HCT116 (cell line): ENCODE results near the gene FAM83G. TPM values are rescaled to one million over a fixed set of nuclear protein-coding genes. Genes with fewer than 3 reads are reported as not detected.

Source experiments
- ATAC-seq: fragments of 200-7000 bp; cut with Tn5 transposase; 2 replicates; pipeline ENCODE4 v1.9.1; 2020; ENCODE audit warnings: mild to moderate bottlenecking, moderate library complexity
- BruUV-seq: library from RNA; stranded (reverse); fragments of 400-500 nt; replicated peaks from 2 replicates; lab custom pipeline; 2021; lab: Mats Ljungman, UMichigan
- CTCF ChIA-PET: fragments of 300-600 bp; sonication (Branson Sonifier 250); formaldehyde crosslinking; loops from one replicate; lab custom pipeline; 2021; ENCODE audit warnings: antibody characterized with exemption; lab: Charles Lee
- POLR2A ChIA-PET: fragments of 300-600, 350-600 bp; sonication (Branson Sonifier 250); formaldehyde crosslinking; loops from one replicate; lab custom pipeline; 2021; ENCODE audit warnings: antibody characterized with exemption; lab: Charles Lee
- RAD21 ChIA-PET, 2 experiments: fragments of 300-600 bp; sonication (Branson Sonifier 250); formaldehyde crosslinking; loops; one replicate each; lab custom pipeline; 2023; ENCODE audit warnings: low total read pairs in 2 of 2; ENCODE audit not compliant: uncharacterized antibody in 2 of 2, unreplicated experiment in 2 of 2, low non-redundant PET in 1 of 2; lab: Charles Lee
- DNase-seq: peaks from one replicate; pipeline ENCODE4 v3.0.0-alpha.2; 2010; ENCODE audit warnings: low read depth, low spot score
- H2AFZ ChIP-seq: fragments of 200-600 bp; shearing (Covaris generic), sonication (generic); 2 replicates; pipeline ENCODE4 v1.6.1; 2017; ENCODE audit warnings: low read depth, mixed run types, mixed read lengths, antibody characterized with exemption, low read length; ENCODE audit not compliant: poor library complexity, severe bottlenecking
- H3K27ac ChIP-seq: 2 replicates; pipeline ENCODE4 v1.5.1; 2012; ENCODE audit warnings: low read depth, low read length
- H3K27me3 ChIP-seq: fragments of 200-600 bp; sonication (generic); 2 replicates; pipeline ENCODE4 v1.6.1; 2016; ENCODE audit warnings: mixed run types, low read length, mixed read lengths; ENCODE audit not compliant: insufficient read depth
- H3K36me3 ChIP-seq, 2 experiments: fragments of 200-500 bp in 1 of 2; fragments of 200-600 bp in 1 of 2; sonication (Bioruptor generic) in 1 of 2; sonication (generic) in 1 of 2; 2 replicates each; pipeline versions ENCODE4 v1.5.1 to v1.6.1; 2014 to 2016; ENCODE audit warnings: low read length in 2 of 2, inconsistent platforms in 1 of 2, mixed read lengths in 1 of 2, mixed run types in 1 of 2; ENCODE audit not compliant: insufficient read depth in 2 of 2, control insufficient read depth in 1 of 2
- H3K4me1 ChIP-seq, 2 experiments: fragments of 200-600 bp in 1 of 2; sonication (generic) in 1 of 2; 2 replicates each; pipeline versions ENCODE4 v1.5.1 to v1.6.1; 2012 to 2017; ENCODE audit warnings: low read length in 2 of 2, inconsistent platforms in 1 of 2, mild to moderate bottlenecking in 1 of 2, mixed read lengths in 1 of 2, mixed run types in 1 of 2, moderate library complexity in 1 of 2; ENCODE audit not compliant: insufficient read depth in 2 of 2, control insufficient read depth in 1 of 2
- H3K4me2 ChIP-seq: fragments of 200-600 bp; sonication (generic); 2 replicates; pipeline ENCODE4 v1.6.1; 2017; ENCODE audit warnings: mixed run types, low read length, mixed read lengths
- H3K4me3 ChIP-seq, 2 experiments: fragments of 200-600 bp in 1 of 2; sonication (generic) in 1 of 2; replicated peaks in 1 of 2; 2 replicates each; pipeline ENCODE4 v1.5.1; 2011 to 2016; ENCODE audit warnings: low read length in 2 of 2, control low read depth in 1 of 2, low read depth in 1 of 2, mild to moderate bottlenecking in 1 of 2, mixed read lengths in 1 of 2, mixed run types in 1 of 2
- H3K79me2 ChIP-seq: fragments of 200-600 bp; sonication (generic); 2 replicates; pipeline ENCODE4 v1.6.1; 2017; ENCODE audit warnings: mild to moderate bottlenecking, mixed run types, low read length, moderate library complexity, mixed read lengths; ENCODE audit not compliant: insufficient read depth
- H3K9ac ChIP-seq: fragments of 200-600 bp; sonication (generic); 2 replicates; pipeline ENCODE4 v1.6.1; 2016; ENCODE audit warnings: low read length, mixed read lengths
- H3K9me2 ChIP-seq: fragments of 200-600 bp; sonication (generic), shearing (Covaris generic); 2 replicates; pipeline ENCODE4 v1.6.1; 2017; ENCODE audit warnings: mixed run types, mild to moderate bottlenecking, moderate library complexity; ENCODE audit not compliant: insufficient read depth
- H3K9me3 ChIP-seq, 2 experiments: fragments of 200-500 bp in 1 of 2; fragments of 200-600 bp in 1 of 2; sonication (Bioruptor generic) in 1 of 2; sonication (generic) in 1 of 2; 2 replicates each; pipeline ENCODE4 v1.6.1; 2014 to 2017; ENCODE audit warnings: low read length in 2 of 2, mixed read lengths in 2 of 2, inconsistent platforms in 1 of 2, low read depth in 1 of 2, mild to moderate bottlenecking in 1 of 2, mixed run types in 1 of 2, moderate library complexity in 1 of 2; ENCODE audit not compliant: control insufficient read depth in 1 of 2, insufficient read depth in 1 of 2
- H4K20me1 ChIP-seq: fragments of 200-600 bp; sonication (generic), shearing (Covaris generic); 2 replicates; pipeline ENCODE4 v1.6.1; 2017; ENCODE audit warnings: mixed run types, mild to moderate bottlenecking, moderate library complexity; ENCODE audit not compliant: insufficient read depth
- CBX3 ChIP-seq: IDR thresholded peaks from 2 replicates; pipeline ENCODE4 v1.6.1; 2012; ENCODE audit warnings: low read depth
- CEBPB ChIP-seq: IDR thresholded peaks from 2 replicates; pipeline ENCODE4 v1.6.1; 2012; ENCODE audit warnings: low read depth
- CTCF ChIP-seq, 3 experiments: fragments of 200-600 bp in 1 of 3; sonication (generic) in 1 of 3; IDR thresholded peaks in 2 of 3; conservative IDR thresholded peaks in 1 of 3; 2 replicates each; pipeline ENCODE4 v1.5.1; 2012 to 2017; ENCODE audit warnings: low read depth in 2 of 3, low read length in 2 of 3, antibody characterized with exemption in 1 of 3, borderline replicate concordance in 1 of 3, control low read depth in 1 of 3, mild to moderate bottlenecking in 1 of 3, mixed read lengths in 1 of 3, mixed run types in 1 of 3, moderate library complexity in 1 of 3; ENCODE audit not compliant: insufficient read depth in 1 of 3
- ELF1 ChIP-seq: IDR thresholded peaks from 2 replicates; pipeline ENCODE4 v1.6.1; 2012; ENCODE audit warnings: low read depth, borderline replicate concordance
- EZH2phosphoT487 ChIP-seq: fragments of 200-600 bp; IDR thresholded peaks from 2 replicates; pipeline ENCODE4 v1.6.1; 2018; ENCODE audit warnings: antibody characterized with exemption, borderline replicate concordance
- POLR2A ChIP-seq: IDR thresholded peaks from 2 replicates; pipeline ENCODE4 v1.7.0; 2011; ENCODE audit warnings: borderline replicate concordance; ENCODE audit not compliant: insufficient read depth, insufficient read length; ENCODE audit errors: extremely low read depth
- RAD21 ChIP-seq: IDR thresholded peaks from 2 replicates; pipeline ENCODE4 v1.6.1; 2012; ENCODE audit warnings: low read depth, mild to moderate bottlenecking
- SIN3A ChIP-seq: IDR thresholded peaks from 2 replicates; pipeline ENCODE4 v1.6.1; 2012; ENCODE audit warnings: low read depth
- TCF7L2 ChIP-seq: IDR thresholded peaks from 2 replicates; pipeline ENCODE4 v1.7.0; 2011; ENCODE audit warnings: borderline replicate concordance, inconsistent platforms; ENCODE audit not compliant: insufficient read depth, insufficient read length; ENCODE audit errors: extremely low read depth
- YY1 ChIP-seq: IDR thresholded peaks from 2 replicates; pipeline ENCODE4 v1.6.1; 2011; ENCODE audit warnings: low read length, low read depth, moderate library complexity, mild to moderate bottlenecking; ENCODE audit not compliant: insufficient replicate concordance; ENCODE audit errors: extremely low read depth
- intact Hi-C: fragments of 100-400 bp; cut with micrococcal nuclease; formaldehyde crosslinking; loops from 2 replicates; pipeline ENCODE4 v1.10.0; 2022
- total RNA-seq: library from RNA; stranded (reverse); gene quantifications from one replicate; pipeline ENCODE4 v1.2.1, GENCODE V29; 2021; ENCODE audit not compliant: unreplicated experiment
- TF ChIP-seq, protein P1 (sequence below): IDR thresholded peaks from 2 replicates; pipeline ENCODE4 v1.6.1; 2012; ENCODE audit warnings: low read depth
- TF ChIP-seq, protein P2 (sequence below): IDR thresholded peaks from 2 replicates; pipeline ENCODE4 v1.6.1; 2011; ENCODE audit warnings: mild to moderate bottlenecking, low read length, moderate library complexity; ENCODE audit not compliant: insufficient replicate concordance; ENCODE audit errors: extremely low read depth

FAM83G gene
- total RNA-seq, 1 experiment from 2014 or later = 33.9 TPM

GRCh38 chr17:18946536-18946935 is 58.0 kb downstream of the FAM83G start:
- ChIA-PET RAD21 (no interaction called here), POLR2A (interaction anchor here (0.6 kb wide), 1 partner anchor 47 kb away, joined by 4 read pairs; no protein-coding TSS in a partner anchor)
- ATAC-seq = no peak
- no peak for TF ChIP-seq CEBPB
- TF ChIP-seq, all 23 proteins: peak for 0
- Histone ChIP-seq H3K36me3 (no peaks in the 10 kb centered on the region), H3K9ac (no peak overlapping the region), H3K4me3 (no peak overlapping the region), H3K4me1 (no peaks in the 10 kb centered on the region), H3K9me3 (no peaks in the 10 kb centered on the region), H3K9me2 (no peaks in the 10 kb centered on the region), H2AFZ (no peak overlapping the region), H3K4me2 (no peak overlapping the region), H3K27me3 (0 out of 2 replicates have a peak, but pooled peaks cover 4% of the 10 kb centered on the region), H3K79me2 (no peaks in the 10 kb centered on the region), H4K20me1 (no peaks in the 10 kb centered on the region), H3K27ac (no peak overlapping the region)
- intact Hi-C loops = no loop called here
- CTCF ChIA-PET = interaction anchor here (0.8 kb wide), 1 partner anchor 15 kb away, joined by 3 read pairs; no protein-coding TSS in a partner anchor
- DNase-seq = no peak
- no TSS peak for BruUV-seq

DNA sequence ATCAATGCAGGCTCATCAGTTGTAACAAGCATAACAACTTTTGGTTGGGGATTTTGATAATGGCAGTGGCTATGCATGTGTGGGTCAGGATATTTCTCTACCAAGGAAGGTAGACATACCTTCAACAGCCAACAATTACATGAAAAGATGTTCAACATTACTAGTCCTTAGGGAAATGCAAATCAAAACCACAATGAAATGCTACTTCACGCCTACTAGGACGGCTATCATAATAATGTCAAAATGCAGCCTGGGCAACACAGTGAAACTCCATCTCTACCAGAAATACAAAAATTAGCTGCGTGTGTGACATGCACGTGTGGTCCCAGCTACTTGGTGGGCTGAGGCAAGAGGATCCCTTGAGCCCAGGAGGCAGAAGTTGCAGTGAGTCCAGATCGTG is 59.9 kb downstream of the FAM83G start:
- no peaks in the 10 kb centered on the region for H3K9me2 ChIP-seq
- H4K20me1 ChIP-seq = no peaks in the 10 kb centered on the region
- intact Hi-C loops = no loop called here
- no peaks in the 10 kb centered on the region for H3K4me1 ChIP-seq
- POLR2A ChIA-PET = no interaction called here
- TF ChIP-seq, protein P1, sequence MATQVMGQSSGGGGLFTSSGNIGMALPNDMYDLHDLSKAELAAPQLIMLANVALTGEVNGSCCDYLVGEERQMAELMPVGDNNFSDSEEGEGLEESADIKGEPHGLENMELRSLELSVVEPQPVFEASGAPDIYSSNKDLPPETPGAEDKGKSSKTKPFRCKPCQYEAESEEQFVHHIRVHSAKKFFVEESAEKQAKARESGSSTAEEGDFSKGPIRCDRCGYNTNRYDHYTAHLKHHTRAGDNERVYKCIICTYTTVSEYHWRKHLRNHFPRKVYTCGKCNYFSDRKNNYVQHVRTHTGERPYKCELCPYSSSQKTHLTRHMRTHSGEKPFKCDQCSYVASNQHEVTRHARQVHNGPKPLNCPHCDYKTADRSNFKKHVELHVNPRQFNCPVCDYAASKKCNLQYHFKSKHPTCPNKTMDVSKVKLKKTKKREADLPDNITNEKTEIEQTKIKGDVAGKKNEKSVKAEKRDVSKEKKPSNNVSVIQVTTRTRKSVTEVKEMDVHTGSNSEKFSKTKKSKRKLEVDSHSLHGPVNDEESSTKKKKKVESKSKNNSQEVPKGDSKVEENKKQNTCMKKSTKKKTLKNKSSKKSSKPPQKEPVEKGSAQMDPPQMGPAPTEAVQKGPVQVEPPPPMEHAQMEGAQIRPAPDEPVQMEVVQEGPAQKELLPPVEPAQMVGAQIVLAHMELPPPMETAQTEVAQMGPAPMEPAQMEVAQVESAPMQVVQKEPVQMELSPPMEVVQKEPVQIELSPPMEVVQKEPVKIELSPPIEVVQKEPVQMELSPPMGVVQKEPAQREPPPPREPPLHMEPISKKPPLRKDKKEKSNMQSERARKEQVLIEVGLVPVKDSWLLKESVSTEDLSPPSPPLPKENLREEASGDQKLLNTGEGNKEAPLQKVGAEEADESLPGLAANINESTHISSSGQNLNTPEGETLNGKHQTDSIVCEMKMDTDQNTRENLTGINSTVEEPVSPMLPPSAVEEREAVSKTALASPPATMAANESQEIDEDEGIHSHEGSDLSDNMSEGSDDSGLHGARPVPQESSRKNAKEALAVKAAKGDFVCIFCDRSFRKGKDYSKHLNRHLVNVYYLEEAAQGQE = no peak
- no peak for TF ChIP-seq YY1
- TF ChIP-seq SIN3A = no peak
- TF ChIP-seq TCF7L2 = no peak
- TF ChIP-seq, protein P2, sequence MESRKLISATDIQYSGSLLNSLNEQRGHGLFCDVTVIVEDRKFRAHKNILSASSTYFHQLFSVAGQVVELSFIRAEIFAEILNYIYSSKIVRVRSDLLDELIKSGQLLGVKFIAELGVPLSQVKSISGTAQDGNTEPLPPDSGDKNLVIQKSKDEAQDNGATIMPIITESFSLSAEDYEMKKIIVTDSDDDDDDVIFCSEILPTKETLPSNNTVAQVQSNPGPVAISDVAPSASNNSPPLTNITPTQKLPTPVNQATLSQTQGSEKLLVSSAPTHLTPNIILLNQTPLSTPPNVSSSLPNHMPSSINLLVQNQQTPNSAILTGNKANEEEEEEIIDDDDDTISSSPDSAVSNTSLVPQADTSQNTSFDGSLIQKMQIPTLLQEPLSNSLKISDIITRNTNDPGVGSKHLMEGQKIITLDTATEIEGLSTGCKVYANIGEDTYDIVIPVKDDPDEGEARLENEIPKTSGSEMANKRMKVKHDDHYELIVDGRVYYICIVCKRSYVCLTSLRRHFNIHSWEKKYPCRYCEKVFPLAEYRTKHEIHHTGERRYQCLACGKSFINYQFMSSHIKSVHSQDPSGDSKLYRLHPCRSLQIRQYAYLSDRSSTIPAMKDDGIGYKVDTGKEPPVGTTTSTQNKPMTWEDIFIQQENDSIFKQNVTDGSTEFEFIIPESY = no peak
- TF ChIP-seq POLR2A = no peak
- TF ChIP-seq RAD21 = no peak
- no peak for TF ChIP-seq ELF1
- TF ChIP-seq CBX3 = no peak
- no peak for TF ChIP-seq CTCF (IDR thresholded peaks at IDR 0.05 in 2 of 3, conservative IDR thresholded peaks at IDR 0.05 in 1 of 3; ENCODE audit: borderline replicate concordance in 1 of 3, insufficient read depth in 1 of 3, low read depth in 2 of 3, low read length in 2 of 3)
- TF ChIP-seq EZH2phosphoT487 = no peak
- ATAC-seq (no peak), DNase-seq (no peak)
- BruUV-seq = no TSS peak
- H3K9me3 ChIP-seq = no peaks in the 10 kb centered on the region
- no peak overlapping the region for H3K27ac ChIP-seq
- no peak overlapping the region for H3K9ac ChIP-seq
- CTCF ChIA-PET = no interaction called here
- RAD21 ChIA-PET = no interaction called here
- no peak overlapping the region for H3K4me2 ChIP-seq
- H3K36me3 ChIP-seq = no peaks in the 10 kb centered on the region
- no peak overlapping the region for H3K4me3 ChIP-seq
- no peak overlapping the region for H2AFZ ChIP-seq
- H3K79me2 ChIP-seq = no peaks in the 10 kb centered on the region
- 0 out of 2 replicates have a peak, but pooled peaks cover 4% of the 10 kb centered on the region for H3K27me3 ChIP-seq
